HCT116 (cell line): ENCODE data around the gene FGF6. TPM values are rescaled to one million over a fixed set of nuclear protein-coding genes. Genes with fewer than 3 reads are reported as not detected.

ENCODE experiments used
- ATAC-seq: fragments of 200-7000 bp; cut with Tn5 transposase; 2 replicates; pipeline ENCODE4 v1.9.1; 2020; ENCODE audit warnings: mild to moderate bottlenecking, moderate library complexity
- BruUV-seq: library from RNA; stranded (reverse); fragments of 400-500 nt; replicated peaks from 2 replicates; lab custom pipeline; 2021; lab: Mats Ljungman, UMichigan
- CTCF ChIA-PET: fragments of 300-600 bp; sonication (Branson Sonifier 250); formaldehyde crosslinking; loops from one replicate; lab custom pipeline; 2021; ENCODE audit warnings: antibody characterized with exemption; lab: Charles Lee
- POLR2A ChIA-PET: fragments of 300-600, 350-600 bp; sonication (Branson Sonifier 250); formaldehyde crosslinking; loops from one replicate; lab custom pipeline; 2021; ENCODE audit warnings: antibody characterized with exemption; lab: Charles Lee
- RAD21 ChIA-PET, 2 experiments: fragments of 300-600 bp; sonication (Branson Sonifier 250); formaldehyde crosslinking; loops; one replicate each; lab custom pipeline; 2023; ENCODE audit warnings: low total read pairs in 2 of 2; ENCODE audit not compliant: uncharacterized antibody in 2 of 2, unreplicated experiment in 2 of 2, low non-redundant PET in 1 of 2; lab: Charles Lee
- DNase-seq: peaks from one replicate; pipeline ENCODE4 v3.0.0-alpha.2; 2010; ENCODE audit warnings: low read depth, low spot score
- H2AFZ ChIP-seq: fragments of 200-600 bp; shearing (Covaris generic), sonication (generic); 2 replicates; pipeline ENCODE4 v1.6.1; 2017; ENCODE audit warnings: low read depth, mixed run types, mixed read lengths, antibody characterized with exemption, low read length; ENCODE audit not compliant: poor library complexity, severe bottlenecking
- H3K27ac ChIP-seq: 2 replicates; pipeline ENCODE4 v1.5.1; 2012; ENCODE audit warnings: low read depth, low read length
- H3K27me3 ChIP-seq: fragments of 200-600 bp; sonication (generic); 2 replicates; pipeline ENCODE4 v1.6.1; 2016; ENCODE audit warnings: mixed run types, low read length, mixed read lengths; ENCODE audit not compliant: insufficient read depth
- H3K36me3 ChIP-seq, 2 experiments: fragments of 200-500 bp in 1 of 2; fragments of 200-600 bp in 1 of 2; sonication (Bioruptor generic) in 1 of 2; sonication (generic) in 1 of 2; 2 replicates each; pipeline versions ENCODE4 v1.5.1 to v1.6.1; 2014 to 2016; ENCODE audit warnings: low read length in 2 of 2, inconsistent platforms in 1 of 2, mixed read lengths in 1 of 2, mixed run types in 1 of 2; ENCODE audit not compliant: insufficient read depth in 2 of 2, control insufficient read depth in 1 of 2
- H3K4me1 ChIP-seq, 2 experiments: fragments of 200-600 bp in 1 of 2; sonication (generic) in 1 of 2; 2 replicates each; pipeline versions ENCODE4 v1.5.1 to v1.6.1; 2012 to 2017; ENCODE audit warnings: low read length in 2 of 2, inconsistent platforms in 1 of 2, mild to moderate bottlenecking in 1 of 2, mixed read lengths in 1 of 2, mixed run types in 1 of 2, moderate library complexity in 1 of 2; ENCODE audit not compliant: insufficient read depth in 2 of 2, control insufficient read depth in 1 of 2
- H3K4me2 ChIP-seq: fragments of 200-600 bp; sonication (generic); 2 replicates; pipeline ENCODE4 v1.6.1; 2017; ENCODE audit warnings: mixed run types, low read length, mixed read lengths
- H3K4me3 ChIP-seq, 2 experiments: fragments of 200-600 bp in 1 of 2; sonication (generic) in 1 of 2; replicated peaks in 1 of 2; 2 replicates each; pipeline ENCODE4 v1.5.1; 2011 to 2016; ENCODE audit warnings: low read length in 2 of 2, control low read depth in 1 of 2, low read depth in 1 of 2, mild to moderate bottlenecking in 1 of 2, mixed read lengths in 1 of 2, mixed run types in 1 of 2
- H3K79me2 ChIP-seq: fragments of 200-600 bp; sonication (generic); 2 replicates; pipeline ENCODE4 v1.6.1; 2017; ENCODE audit warnings: mild to moderate bottlenecking, mixed run types, low read length, moderate library complexity, mixed read lengths; ENCODE audit not compliant: insufficient read depth
- H3K9ac ChIP-seq: fragments of 200-600 bp; sonication (generic); 2 replicates; pipeline ENCODE4 v1.6.1; 2016; ENCODE audit warnings: low read length, mixed read lengths
- H3K9me2 ChIP-seq: fragments of 200-600 bp; sonication (generic), shearing (Covaris generic); 2 replicates; pipeline ENCODE4 v1.6.1; 2017; ENCODE audit warnings: mixed run types, mild to moderate bottlenecking, moderate library complexity; ENCODE audit not compliant: insufficient read depth
- H3K9me3 ChIP-seq, 2 experiments: fragments of 200-500 bp in 1 of 2; fragments of 200-600 bp in 1 of 2; sonication (Bioruptor generic) in 1 of 2; sonication (generic) in 1 of 2; 2 replicates each; pipeline ENCODE4 v1.6.1; 2014 to 2017; ENCODE audit warnings: low read length in 2 of 2, mixed read lengths in 2 of 2, inconsistent platforms in 1 of 2, low read depth in 1 of 2, mild to moderate bottlenecking in 1 of 2, mixed run types in 1 of 2, moderate library complexity in 1 of 2; ENCODE audit not compliant: control insufficient read depth in 1 of 2, insufficient read depth in 1 of 2
- H4K20me1 ChIP-seq: fragments of 200-600 bp; sonication (generic), shearing (Covaris generic); 2 replicates; pipeline ENCODE4 v1.6.1; 2017; ENCODE audit warnings: mixed run types, mild to moderate bottlenecking, moderate library complexity; ENCODE audit not compliant: insufficient read depth
- CBX3 ChIP-seq: IDR thresholded peaks from 2 replicates; pipeline ENCODE4 v1.6.1; 2012; ENCODE audit warnings: low read depth
- CEBPB ChIP-seq: IDR thresholded peaks from 2 replicates; pipeline ENCODE4 v1.6.1; 2012; ENCODE audit warnings: low read depth
- EGR1 ChIP-seq: IDR thresholded peaks from 2 replicates; pipeline ENCODE4 v1.6.1; 2012; ENCODE audit warnings: low read depth
- ELF1 ChIP-seq: IDR thresholded peaks from 2 replicates; pipeline ENCODE4 v1.6.1; 2012; ENCODE audit warnings: low read depth, borderline replicate concordance
- EZH2 ChIP-seq: fragments of 200-600 bp; sonication (generic); IDR thresholded peaks from 2 replicates; pipeline ENCODE4 v1.6.1; 2017; ENCODE audit warnings: antibody characterized with exemption, mixed run types
- FOSL1 ChIP-seq: IDR thresholded peaks from 2 replicates; pipeline ENCODE4 v1.6.1; 2012; ENCODE audit warnings: low read depth
- JUND ChIP-seq: IDR thresholded peaks from 2 replicates; pipeline ENCODE4 v1.6.1; 2012
- POLR2A ChIP-seq: IDR thresholded peaks from 2 replicates; pipeline ENCODE4 v1.7.0; 2011; ENCODE audit warnings: borderline replicate concordance; ENCODE audit not compliant: insufficient read depth, insufficient read length; ENCODE audit errors: extremely low read depth
- POLR2AphosphoS5 ChIP-seq: IDR thresholded peaks from 2 replicates; pipeline ENCODE4 v1.6.1; 2011; ENCODE audit warnings: mild to moderate bottlenecking, low read depth, low read length, moderate library complexity
- SRF ChIP-seq: IDR thresholded peaks from 2 replicates; pipeline ENCODE4 v1.6.1; 2012; ENCODE audit warnings: low read depth
- TCF7L2 ChIP-seq: IDR thresholded peaks from 2 replicates; pipeline ENCODE4 v1.7.0; 2011; ENCODE audit warnings: borderline replicate concordance, inconsistent platforms; ENCODE audit not compliant: insufficient read depth, insufficient read length; ENCODE audit errors: extremely low read depth
- intact Hi-C: fragments of 100-400 bp; cut with micrococcal nuclease; formaldehyde crosslinking; loops from 2 replicates; pipeline ENCODE4 v1.10.0; 2022
- total RNA-seq: library from RNA; stranded (reverse); gene quantifications from one replicate; pipeline ENCODE4 v1.2.1, GENCODE V29; 2021; ENCODE audit not compliant: unreplicated experiment
- TF ChIP-seq, protein P1 (sequence below): IDR thresholded peaks from 2 replicates; pipeline ENCODE4 v1.6.1; 2011; ENCODE audit warnings: mild to moderate bottlenecking, low read length, moderate library complexity; ENCODE audit not compliant: insufficient replicate concordance; ENCODE audit errors: extremely low read depth
- TF ChIP-seq, protein P2 (sequence below): IDR thresholded peaks from 2 replicates; pipeline ENCODE4 v1.6.1; 2012; ENCODE audit warnings: low read depth
- TF ChIP-seq, protein P3 (sequence below): IDR thresholded peaks from 2 replicates; pipeline ENCODE4 v1.6.1; 2012
- TF ChIP-seq, protein P4 (sequence below), 3 experiments: fragments of 200-600 bp in 1 of 3; sonication (generic) in 1 of 3; IDR thresholded peaks in 2 of 3; conservative IDR thresholded peaks in 1 of 3; 2 replicates each; pipeline ENCODE4 v1.5.1; 2012 to 2017; ENCODE audit warnings: low read depth in 2 of 3, low read length in 2 of 3, antibody characterized with exemption in 1 of 3, borderline replicate concordance in 1 of 3, control low read depth in 1 of 3, mild to moderate bottlenecking in 1 of 3, mixed read lengths in 1 of 3, mixed run types in 1 of 3, moderate library complexity in 1 of 3; ENCODE audit not compliant: insufficient read depth in 1 of 3

FGF6 gene
- total RNA-seq, 1 experiment from 2014 or later: not detected

DNA sequence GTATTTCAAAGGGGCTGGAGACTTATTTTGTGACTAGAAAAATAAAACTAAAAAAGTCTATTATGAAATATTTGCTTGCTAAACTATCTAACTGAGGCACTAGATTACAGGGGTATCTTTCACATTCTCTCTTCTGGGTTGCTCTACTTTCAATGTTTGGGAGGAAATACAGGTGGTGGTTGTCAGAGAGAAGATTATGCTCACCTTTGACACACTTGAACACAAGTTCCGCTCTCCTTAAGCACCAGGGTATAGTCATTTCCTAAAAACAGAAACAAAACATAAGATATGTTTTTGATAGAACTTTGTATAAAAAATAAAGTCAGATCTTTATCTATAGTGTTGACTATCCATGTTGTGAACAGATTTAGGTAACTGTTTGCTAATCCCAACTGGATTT lies 45.4 kb upstream of the FGF6 start (continued):
- TF ChIP-seq, protein P1, sequence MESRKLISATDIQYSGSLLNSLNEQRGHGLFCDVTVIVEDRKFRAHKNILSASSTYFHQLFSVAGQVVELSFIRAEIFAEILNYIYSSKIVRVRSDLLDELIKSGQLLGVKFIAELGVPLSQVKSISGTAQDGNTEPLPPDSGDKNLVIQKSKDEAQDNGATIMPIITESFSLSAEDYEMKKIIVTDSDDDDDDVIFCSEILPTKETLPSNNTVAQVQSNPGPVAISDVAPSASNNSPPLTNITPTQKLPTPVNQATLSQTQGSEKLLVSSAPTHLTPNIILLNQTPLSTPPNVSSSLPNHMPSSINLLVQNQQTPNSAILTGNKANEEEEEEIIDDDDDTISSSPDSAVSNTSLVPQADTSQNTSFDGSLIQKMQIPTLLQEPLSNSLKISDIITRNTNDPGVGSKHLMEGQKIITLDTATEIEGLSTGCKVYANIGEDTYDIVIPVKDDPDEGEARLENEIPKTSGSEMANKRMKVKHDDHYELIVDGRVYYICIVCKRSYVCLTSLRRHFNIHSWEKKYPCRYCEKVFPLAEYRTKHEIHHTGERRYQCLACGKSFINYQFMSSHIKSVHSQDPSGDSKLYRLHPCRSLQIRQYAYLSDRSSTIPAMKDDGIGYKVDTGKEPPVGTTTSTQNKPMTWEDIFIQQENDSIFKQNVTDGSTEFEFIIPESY: no peak
- TF ChIP-seq, protein P2, sequence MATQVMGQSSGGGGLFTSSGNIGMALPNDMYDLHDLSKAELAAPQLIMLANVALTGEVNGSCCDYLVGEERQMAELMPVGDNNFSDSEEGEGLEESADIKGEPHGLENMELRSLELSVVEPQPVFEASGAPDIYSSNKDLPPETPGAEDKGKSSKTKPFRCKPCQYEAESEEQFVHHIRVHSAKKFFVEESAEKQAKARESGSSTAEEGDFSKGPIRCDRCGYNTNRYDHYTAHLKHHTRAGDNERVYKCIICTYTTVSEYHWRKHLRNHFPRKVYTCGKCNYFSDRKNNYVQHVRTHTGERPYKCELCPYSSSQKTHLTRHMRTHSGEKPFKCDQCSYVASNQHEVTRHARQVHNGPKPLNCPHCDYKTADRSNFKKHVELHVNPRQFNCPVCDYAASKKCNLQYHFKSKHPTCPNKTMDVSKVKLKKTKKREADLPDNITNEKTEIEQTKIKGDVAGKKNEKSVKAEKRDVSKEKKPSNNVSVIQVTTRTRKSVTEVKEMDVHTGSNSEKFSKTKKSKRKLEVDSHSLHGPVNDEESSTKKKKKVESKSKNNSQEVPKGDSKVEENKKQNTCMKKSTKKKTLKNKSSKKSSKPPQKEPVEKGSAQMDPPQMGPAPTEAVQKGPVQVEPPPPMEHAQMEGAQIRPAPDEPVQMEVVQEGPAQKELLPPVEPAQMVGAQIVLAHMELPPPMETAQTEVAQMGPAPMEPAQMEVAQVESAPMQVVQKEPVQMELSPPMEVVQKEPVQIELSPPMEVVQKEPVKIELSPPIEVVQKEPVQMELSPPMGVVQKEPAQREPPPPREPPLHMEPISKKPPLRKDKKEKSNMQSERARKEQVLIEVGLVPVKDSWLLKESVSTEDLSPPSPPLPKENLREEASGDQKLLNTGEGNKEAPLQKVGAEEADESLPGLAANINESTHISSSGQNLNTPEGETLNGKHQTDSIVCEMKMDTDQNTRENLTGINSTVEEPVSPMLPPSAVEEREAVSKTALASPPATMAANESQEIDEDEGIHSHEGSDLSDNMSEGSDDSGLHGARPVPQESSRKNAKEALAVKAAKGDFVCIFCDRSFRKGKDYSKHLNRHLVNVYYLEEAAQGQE: no peak
- TF ChIP-seq POLR2A (no peak), CEBPB (no peak), POLR2AphosphoS5 (no peak), JUND (no peak), EZH2 (no peak)
- TF ChIP-seq, all 23 proteins: peak for 0

DNA sequence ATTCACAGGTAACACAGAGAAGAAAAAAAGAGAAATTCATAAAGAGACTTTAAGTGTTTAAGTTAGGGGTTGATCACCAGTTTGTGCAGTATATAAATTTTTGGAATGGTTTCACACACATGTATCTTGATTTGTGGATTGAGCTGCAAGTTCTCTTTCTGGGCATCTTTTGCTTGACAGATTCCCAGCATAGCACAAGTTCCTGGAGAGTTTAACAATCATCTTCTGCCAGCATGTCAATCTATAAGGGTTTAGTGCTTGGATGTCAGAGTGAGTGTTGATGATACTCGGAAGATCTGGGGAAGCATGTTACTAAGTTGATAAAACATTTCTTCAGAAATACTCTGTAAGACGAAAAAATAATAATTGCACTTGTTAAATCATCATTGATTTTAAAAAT lies 43.9 kb upstream of the FGF6 start:
- Histone ChIP-seq H3K27me3 (no peaks in the 10 kb centered on the region), H3K4me3 (no peak overlapping the region), H2AFZ (no peak overlapping the region), H3K9ac (no peak overlapping the region), H3K79me2 (no peaks in the 10 kb centered on the region), H3K27ac (no peak overlapping the region), H4K20me1 (no peaks in the 10 kb centered on the region), H3K9me2 (no peaks in the 10 kb centered on the region), H3K36me3 (peaks cover 4 to 12% of the 10 kb centered on the region in 2 experiments; a peak in 3 of 4 replicates), H3K4me2 (no peak overlapping the region), H3K9me3 (no peaks in the 10 kb centered on the region), H3K4me1 (no peaks in the 10 kb centered on the region)
- ChIA-PET RAD21 (no interaction called here), CTCF (no interaction called here), POLR2A (no interaction called here)
- BruUV-seq: no TSS peak
- DNase-seq (no peak), ATAC-seq (no peak)
- intact Hi-C loops: no loop called here
- TF ChIP-seq JUND: no peak
- TF ChIP-seq CBX3: no peak
- no peak for TF ChIP-seq TCF7L2
- no peak for TF ChIP-seq POLR2AphosphoS5
- TF ChIP-seq, protein P3, sequence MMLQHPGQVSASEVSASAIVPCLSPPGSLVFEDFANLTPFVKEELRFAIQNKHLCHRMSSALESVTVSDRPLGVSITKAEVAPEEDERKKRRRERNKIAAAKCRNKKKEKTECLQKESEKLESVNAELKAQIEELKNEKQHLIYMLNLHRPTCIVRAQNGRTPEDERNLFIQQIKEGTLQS: no peak
- TF ChIP-seq EGR1: no peak
- no peak for TF ChIP-seq FOSL1
- TF ChIP-seq SRF: no peak
- TF ChIP-seq, protein P1: no peak
- TF ChIP-seq ELF1: no peak
- TF ChIP-seq, protein P4, sequence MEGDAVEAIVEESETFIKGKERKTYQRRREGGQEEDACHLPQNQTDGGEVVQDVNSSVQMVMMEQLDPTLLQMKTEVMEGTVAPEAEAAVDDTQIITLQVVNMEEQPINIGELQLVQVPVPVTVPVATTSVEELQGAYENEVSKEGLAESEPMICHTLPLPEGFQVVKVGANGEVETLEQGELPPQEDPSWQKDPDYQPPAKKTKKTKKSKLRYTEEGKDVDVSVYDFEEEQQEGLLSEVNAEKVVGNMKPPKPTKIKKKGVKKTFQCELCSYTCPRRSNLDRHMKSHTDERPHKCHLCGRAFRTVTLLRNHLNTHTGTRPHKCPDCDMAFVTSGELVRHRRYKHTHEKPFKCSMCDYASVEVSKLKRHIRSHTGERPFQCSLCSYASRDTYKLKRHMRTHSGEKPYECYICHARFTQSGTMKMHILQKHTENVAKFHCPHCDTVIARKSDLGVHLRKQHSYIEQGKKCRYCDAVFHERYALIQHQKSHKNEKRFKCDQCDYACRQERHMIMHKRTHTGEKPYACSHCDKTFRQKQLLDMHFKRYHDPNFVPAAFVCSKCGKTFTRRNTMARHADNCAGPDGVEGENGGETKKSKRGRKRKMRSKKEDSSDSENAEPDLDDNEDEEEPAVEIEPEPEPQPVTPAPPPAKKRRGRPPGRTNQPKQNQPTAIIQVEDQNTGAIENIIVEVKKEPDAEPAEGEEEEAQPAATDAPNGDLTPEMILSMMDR (IDR thresholded peaks at IDR 0.05 in 2 of 3, conservative IDR thresholded peaks at IDR 0.05 in 1 of 3; ENCODE audit: borderline replicate concordance in 1 of 3, insufficient read depth in 1 of 3, low read depth in 2 of 3, low read length in 2 of 3): no peak
